ENCODE results near the gene BYSL.

The BYSL gene, protein sequence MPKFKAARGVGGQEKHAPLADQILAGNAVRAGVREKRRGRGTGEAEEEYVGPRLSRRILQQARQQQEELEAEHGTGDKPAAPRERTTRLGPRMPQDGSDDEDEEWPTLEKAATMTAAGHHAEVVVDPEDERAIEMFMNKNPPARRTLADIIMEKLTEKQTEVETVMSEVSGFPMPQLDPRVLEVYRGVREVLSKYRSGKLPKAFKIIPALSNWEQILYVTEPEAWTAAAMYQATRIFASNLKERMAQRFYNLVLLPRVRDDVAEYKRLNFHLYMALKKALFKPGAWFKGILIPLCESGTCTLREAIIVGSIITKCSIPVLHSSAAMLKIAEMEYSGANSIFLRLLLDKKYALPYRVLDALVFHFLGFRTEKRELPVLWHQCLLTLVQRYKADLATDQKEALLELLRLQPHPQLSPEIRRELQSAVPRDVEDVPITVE

DNA sequence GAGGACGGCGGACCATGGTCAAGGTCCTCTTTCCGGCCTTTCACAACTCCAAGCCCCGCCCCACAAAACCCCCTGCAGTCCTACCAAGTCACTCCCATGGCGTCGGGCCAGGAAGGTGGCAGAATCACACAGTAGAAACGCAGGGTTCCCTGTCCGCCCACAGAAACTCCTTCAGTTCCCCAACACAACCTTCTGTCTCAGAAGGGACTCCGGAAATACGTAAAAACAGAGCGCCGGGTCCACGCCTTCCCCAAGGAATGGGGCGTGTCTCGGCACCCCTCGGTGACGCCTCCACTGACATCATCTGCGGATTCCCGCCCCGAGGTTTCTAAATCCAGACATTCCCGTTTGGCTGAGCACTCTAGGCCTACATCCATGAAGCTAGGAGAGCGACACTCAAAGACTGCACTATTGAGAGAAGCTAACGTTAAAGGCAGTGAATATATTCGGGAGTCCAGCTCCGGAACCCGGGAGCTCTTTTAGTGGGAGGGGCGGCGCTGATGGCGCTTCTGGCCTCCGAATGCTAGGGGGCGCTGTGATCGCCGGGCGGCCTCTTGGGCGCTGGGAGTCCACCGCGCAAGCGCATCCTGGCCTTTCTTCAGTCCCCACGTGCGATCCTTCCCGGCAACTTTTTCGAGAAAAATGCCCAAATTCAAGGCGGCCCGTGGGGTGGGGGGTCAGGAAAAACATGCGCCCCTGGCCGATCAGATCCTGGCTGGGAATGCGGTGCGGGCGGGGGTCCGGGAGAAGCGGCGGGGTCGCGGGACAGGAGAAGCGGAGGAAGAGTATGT is at the start of gene BYSL, which contains the start of gene MED20:
Gene BYSL (plus strand): TSS at position 579 of the 791 bp plus-strand sequence. CDS start 64 bp downstream, at position 643.
Gene MED20 (minus strand): TSS at position 219 of the 791 bp plus-strand sequence. CDS start 121 bp downstream, at position 98.
- H3K4me3 ChIP-seq (ENCODE audit: low read depth in 1 of 2, low read length in 2 of 2), result peak within 1 kb of the TSS; percentile 91 to 96
- H3K27ac ChIP-seq (ENCODE audit: low read depth, low read length), result peak within 1 kb of the TSS; percentile 95
- no peaks in the 10 kb centered on the region for H3K9me3 ChIP-seq (ENCODE audit: low read length)
- no peaks in the 10 kb centered on the region for H3K27me3 ChIP-seq (ENCODE audit: control insufficient read depth in 1 of 2, insufficient read depth in 2 of 2, low read length in 2 of 2)
- H3K4me1 ChIP-seq (ENCODE audit: insufficient read depth, low read length), result peaks cover 29% of the 10 kb centered on the region
- peak within 1 kb of the TSS; percentile 96 for H3K9ac ChIP-seq (ENCODE audit: low read length)
- no peaks in the 10 kb centered on the region for H3K36me3 ChIP-seq (ENCODE audit: insufficient read depth, low read length)

DNA sequence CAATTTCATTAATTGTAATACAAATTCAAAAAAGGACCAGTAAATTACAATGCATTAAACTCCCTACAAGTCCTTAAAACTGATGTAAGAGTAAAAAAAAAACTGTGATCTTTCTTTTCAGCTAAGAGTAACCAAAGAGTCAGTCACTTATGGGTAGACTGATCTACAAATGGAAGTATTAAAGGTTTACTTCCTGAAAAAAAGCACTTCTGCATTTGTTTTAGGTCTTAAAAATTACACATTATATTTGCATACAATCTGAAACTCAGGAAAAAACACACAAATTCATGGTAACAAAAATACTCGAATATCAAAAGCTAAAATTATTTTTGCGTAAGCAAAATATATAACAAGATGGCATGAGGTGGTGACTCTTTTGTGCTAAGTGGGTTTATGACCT is 49.6 kb upstream of the BYSL start:
- no peaks in the 10 kb centered on the region for H3K27me3 ChIP-seq (ENCODE audit: control insufficient read depth in 1 of 2, insufficient read depth in 2 of 2, low read length in 2 of 2)
- no peaks in the 10 kb centered on the region for H3K4me1 ChIP-seq (ENCODE audit: insufficient read depth, low read length)
- H3K27ac ChIP-seq (ENCODE audit: low read depth, low read length), result no peak overlapping the region
- no peak overlapping the region for H3K4me3 ChIP-seq (ENCODE audit: low read depth in 1 of 2, low read length in 2 of 2)
- H3K9me3 ChIP-seq (ENCODE audit: low read length), result no peaks in the 10 kb centered on the region
- no peak overlapping the region for H3K9ac ChIP-seq (ENCODE audit: low read length)
- H3K36me3 ChIP-seq (ENCODE audit: insufficient read depth, low read length), result no peaks in the 10 kb centered on the region

DNA sequence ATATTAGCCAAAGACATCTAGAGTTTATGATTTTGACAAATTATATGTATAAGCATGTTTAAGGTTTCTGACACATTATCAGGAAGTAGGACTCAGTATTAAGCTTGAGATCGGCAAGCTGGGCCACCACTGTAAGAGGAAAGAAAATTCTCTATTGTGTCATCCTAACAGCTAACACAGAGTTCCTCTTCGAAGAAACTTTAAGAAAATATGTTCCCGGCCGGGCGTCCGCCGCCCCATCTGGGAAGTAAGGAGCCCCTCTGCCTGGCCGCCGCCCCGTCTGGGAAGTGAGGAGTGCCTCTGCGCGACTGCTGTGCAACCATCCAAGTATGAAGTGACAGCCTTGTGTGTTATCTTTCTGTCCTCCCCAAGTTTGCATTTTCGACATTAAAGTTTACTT is 49.2 kb upstream of the BYSL start:
- Histone ChIP-seq H3K9ac (ENCODE audit: low read length) (no peak overlapping the region), H3K27me3 (ENCODE audit: control insufficient read depth in 1 of 2, insufficient read depth in 2 of 2, low read length in 2 of 2) (no peaks in the 10 kb centered on the region), H3K4me1 (ENCODE audit: insufficient read depth, low read length) (no peaks in the 10 kb centered on the region), H3K9me3 (ENCODE audit: low read length) (no peaks in the 10 kb centered on the region), H3K27ac (ENCODE audit: low read depth, low read length) (no peak overlapping the region), H3K36me3 (ENCODE audit: insufficient read depth, low read length) (no peaks in the 10 kb centered on the region), H3K4me3 (ENCODE audit: low read depth in 1 of 2, low read length in 2 of 2) (no peak overlapping the region)

DNA sequence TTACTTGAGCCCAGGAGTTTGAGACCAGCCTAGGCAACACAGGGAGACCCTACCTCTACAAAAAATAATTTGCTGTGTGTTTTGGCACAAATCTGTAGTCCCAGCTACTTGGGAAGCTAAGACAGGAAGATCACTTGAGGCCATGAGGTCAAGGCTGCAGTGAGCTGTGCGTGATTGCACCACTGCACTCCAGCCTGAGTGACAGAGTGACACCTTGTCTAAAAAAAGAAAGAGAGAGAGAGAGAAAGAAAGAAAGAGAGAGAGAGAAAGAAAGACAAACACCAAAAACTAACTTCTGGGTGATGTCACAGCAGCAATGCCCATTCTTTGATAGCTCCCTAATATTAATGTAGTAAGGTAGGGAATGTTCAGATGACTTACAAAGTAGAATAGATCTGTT is 46.6 kb upstream of the BYSL start:
- H3K9ac ChIP-seq (ENCODE audit: low read length), result no peak overlapping the region
- no peak overlapping the region for H3K27ac ChIP-seq (ENCODE audit: low read depth, low read length)
- no peak overlapping the region for H3K4me3 ChIP-seq (ENCODE audit: low read depth in 1 of 2, low read length in 2 of 2)
- H3K9me3 ChIP-seq (ENCODE audit: low read length), result no peaks in the 10 kb centered on the region
- no peaks in the 10 kb centered on the region for H3K36me3 ChIP-seq (ENCODE audit: insufficient read depth, low read length)
- H3K4me1 ChIP-seq (ENCODE audit: insufficient read depth, low read length), result no peaks in the 10 kb centered on the region
- no peaks in the 10 kb centered on the region for H3K27me3 ChIP-seq (ENCODE audit: control insufficient read depth in 1 of 2, insufficient read depth in 2 of 2, low read length in 2 of 2)

DNA sequence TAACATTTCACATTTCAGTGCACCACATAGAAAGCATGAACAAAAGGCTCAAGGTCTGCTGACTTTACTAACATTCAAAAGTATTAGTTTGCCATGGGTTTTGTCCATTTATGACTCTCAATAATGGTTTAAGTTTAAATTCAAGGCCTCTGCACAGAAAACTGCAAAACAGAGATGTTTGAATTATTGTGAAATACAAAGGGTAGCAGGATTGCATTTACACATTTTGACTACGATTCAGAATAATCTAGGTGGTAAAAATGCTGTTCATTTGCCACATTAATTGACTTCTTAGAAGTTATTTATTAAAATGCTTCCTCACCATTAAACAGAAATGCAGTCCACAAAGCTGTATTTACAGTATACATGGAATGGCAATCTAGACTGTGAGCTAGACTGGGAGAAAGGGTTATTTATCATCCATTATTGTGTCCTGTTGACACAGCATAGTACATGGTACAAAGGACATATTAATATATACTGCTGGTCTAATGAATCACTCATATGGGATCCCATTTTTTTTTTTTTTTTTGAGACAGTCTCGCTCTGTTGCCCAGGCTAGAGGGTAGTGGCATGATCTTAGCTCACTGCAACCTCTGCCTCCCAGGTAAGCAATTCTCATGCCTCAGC is 44.1 kb upstream of the BYSL start:
- no peak overlapping the region for H3K27ac ChIP-seq (ENCODE audit: low read depth, low read length)
- no peaks in the 10 kb centered on the region for H3K36me3 ChIP-seq (ENCODE audit: insufficient read depth, low read length)
- no peaks in the 10 kb centered on the region for H3K4me1 ChIP-seq (ENCODE audit: insufficient read depth, low read length)
- no peaks in the 10 kb centered on the region for H3K9me3 ChIP-seq (ENCODE audit: low read length)
- no peak overlapping the region for H3K9ac ChIP-seq (ENCODE audit: low read length)
- H3K27me3 ChIP-seq (ENCODE audit: control insufficient read depth in 1 of 2, insufficient read depth in 2 of 2, low read length in 2 of 2), result no peaks in the 10 kb centered on the region
- no peak overlapping the region for H3K4me3 ChIP-seq (ENCODE audit: low read depth in 1 of 2, low read length in 2 of 2)

DNA sequence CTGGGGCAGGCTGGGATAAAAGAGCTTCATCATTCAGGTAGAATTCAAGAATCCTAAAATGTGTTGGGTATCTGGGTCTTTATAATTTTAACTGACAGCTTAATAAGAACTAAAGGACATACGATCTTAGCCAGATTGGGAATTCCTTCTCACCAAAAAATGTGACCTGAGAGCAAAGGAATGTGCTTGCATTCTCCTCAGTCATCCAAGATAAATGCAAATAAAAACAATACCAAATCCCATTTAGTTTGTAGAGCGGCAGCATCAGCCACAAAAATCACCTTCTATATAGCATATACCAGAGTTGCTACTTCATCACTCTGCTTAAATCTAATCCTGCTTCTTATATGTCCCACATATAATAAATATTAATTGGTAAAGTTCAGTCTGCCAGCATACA is 43.1 kb upstream of the BYSL start:
- Histone ChIP-seq H3K27me3 (ENCODE audit: control insufficient read depth in 1 of 2, insufficient read depth in 2 of 2, low read length in 2 of 2) (no peaks in the 10 kb centered on the region), H3K36me3 (ENCODE audit: insufficient read depth, low read length) (no peaks in the 10 kb centered on the region), H3K9me3 (ENCODE audit: low read length) (no peaks in the 10 kb centered on the region), H3K9ac (ENCODE audit: low read length) (no peak overlapping the region), H3K4me3 (ENCODE audit: low read depth in 1 of 2, low read length in 2 of 2) (no peak overlapping the region), H3K27ac (ENCODE audit: low read depth, low read length) (no peak overlapping the region), H3K4me1 (ENCODE audit: insufficient read depth, low read length) (no peaks in the 10 kb centered on the region)

DNA sequence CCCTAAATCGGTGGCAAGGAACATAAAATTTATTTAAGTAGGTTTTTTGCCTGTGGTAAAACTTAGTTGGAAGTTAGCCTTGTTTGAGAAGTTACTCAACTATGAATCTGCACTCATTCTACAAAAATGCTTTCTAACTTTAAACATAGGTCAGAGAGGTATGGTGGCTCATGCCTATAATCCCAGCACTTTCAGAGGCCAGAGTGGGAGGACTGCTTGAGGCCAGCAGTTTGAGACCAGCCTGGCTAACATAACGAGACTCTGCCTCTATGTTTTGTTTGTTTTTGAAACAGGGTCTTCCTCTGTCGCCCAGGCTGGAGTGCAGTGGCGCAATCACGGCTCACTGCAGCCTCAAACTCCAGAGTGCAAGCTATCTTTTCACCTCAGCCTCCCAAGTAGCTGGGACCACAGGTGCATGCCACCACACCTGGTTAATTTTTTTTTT is 42.3 kb upstream of the BYSL start:
- Histone ChIP-seq H3K36me3 (ENCODE audit: insufficient read depth, low read length) (no peaks in the 10 kb centered on the region), H3K27me3 (ENCODE audit: control insufficient read depth in 1 of 2, insufficient read depth in 2 of 2, low read length in 2 of 2) (no peaks in the 10 kb centered on the region), H3K9ac (ENCODE audit: low read length) (no peak overlapping the region), H3K4me1 (ENCODE audit: insufficient read depth, low read length) (no peaks in the 10 kb centered on the region), H3K9me3 (ENCODE audit: low read length) (no peaks in the 10 kb centered on the region), H3K27ac (ENCODE audit: low read depth, low read length) (no peak overlapping the region), H3K4me3 (ENCODE audit: low read depth in 1 of 2, low read length in 2 of 2) (no peak overlapping the region)

DNA sequence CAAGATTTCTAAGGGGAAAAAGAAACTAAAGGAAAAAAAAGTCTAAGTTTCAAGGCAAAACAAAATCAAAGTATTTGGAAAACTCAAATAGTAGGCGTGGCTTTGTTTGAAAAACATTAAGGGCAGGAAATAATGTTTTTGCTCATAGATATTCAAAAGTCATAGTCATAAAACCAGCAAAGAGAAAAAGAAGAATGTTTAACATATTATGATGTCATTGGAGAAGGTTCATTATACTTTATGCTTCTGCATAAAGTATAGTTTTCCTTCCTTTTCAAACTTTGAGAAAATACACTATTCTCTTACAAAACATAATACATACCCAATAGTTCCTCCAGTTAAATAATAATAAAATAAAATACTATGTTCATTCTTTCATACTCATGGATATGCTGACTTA is 39.8 kb upstream of the BYSL start:
- H3K4me3 ChIP-seq (ENCODE audit: low read depth in 1 of 2, low read length in 2 of 2), result no peak overlapping the region
- no peaks in the 10 kb centered on the region for H3K27me3 ChIP-seq (ENCODE audit: control insufficient read depth in 1 of 2, insufficient read depth in 2 of 2, low read length in 2 of 2)

DNA sequence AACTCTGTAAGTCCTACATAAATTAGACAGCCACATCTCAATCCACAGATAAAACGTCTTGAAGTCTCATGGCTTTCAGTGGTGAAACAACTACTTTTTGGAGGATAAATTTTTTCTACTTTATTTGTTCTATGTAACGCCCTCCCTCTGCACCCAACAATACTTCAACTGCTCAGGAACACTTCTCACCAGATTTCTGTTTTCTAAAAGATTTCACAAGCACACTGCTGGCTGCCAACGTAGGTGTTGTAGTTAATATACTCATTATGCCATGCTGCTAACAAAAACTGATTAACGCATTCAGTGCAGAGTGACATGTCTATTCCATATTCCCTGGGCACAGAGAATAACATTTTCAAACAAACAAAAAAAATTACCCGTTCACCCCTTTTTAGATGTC is 36.3 kb upstream of the BYSL start:
- Histone ChIP-seq H3K9me3 (ENCODE audit: low read length) (no peaks in the 10 kb centered on the region), H3K27me3 (ENCODE audit: control insufficient read depth in 1 of 2, insufficient read depth in 2 of 2, low read length in 2 of 2) (no peaks in the 10 kb centered on the region), H3K4me1 (ENCODE audit: insufficient read depth, low read length) (no peaks in the 10 kb centered on the region), H3K27ac (ENCODE audit: low read depth, low read length) (no peak overlapping the region), H3K36me3 (ENCODE audit: insufficient read depth, low read length) (no peaks in the 10 kb centered on the region), H3K9ac (ENCODE audit: low read length) (no peak overlapping the region), H3K4me3 (ENCODE audit: low read depth in 1 of 2, low read length in 2 of 2) (no peak overlapping the region)

More for the DNA sequence above, 39.8 kb upstream of the BYSL start:
- H3K9ac ChIP-seq (ENCODE audit: low read length), result no peak overlapping the region
- no peak overlapping the region for H3K27ac ChIP-seq (ENCODE audit: low read depth, low read length)
- no peaks in the 10 kb centered on the region for H3K36me3 ChIP-seq (ENCODE audit: insufficient read depth, low read length)
- H3K9me3 ChIP-seq (ENCODE audit: low read length), result no peaks in the 10 kb centered on the region
- no peaks in the 10 kb centered on the region for H3K4me1 ChIP-seq (ENCODE audit: insufficient read depth, low read length)

DNA sequence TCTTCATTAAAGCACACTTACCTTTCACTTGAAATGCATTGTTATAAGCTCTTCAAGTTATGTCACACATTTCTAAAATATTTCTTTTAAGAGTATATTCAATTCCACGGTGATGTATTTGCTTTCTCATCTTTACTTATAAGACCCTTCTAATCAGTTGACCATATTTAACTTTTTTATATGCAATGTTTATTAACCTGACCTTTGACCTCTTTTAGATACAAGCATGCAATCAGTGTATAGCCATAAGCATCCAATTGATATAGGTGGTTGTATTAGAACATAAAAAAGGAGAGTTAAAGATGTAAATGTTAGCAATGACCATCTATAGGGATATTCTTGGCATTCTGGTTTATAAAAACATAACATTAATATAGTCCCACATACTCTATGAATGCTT is 35.4 kb upstream of the BYSL start:
- Histone ChIP-seq H3K36me3 (ENCODE audit: insufficient read depth, low read length) (no peaks in the 10 kb centered on the region), H3K4me1 (ENCODE audit: insufficient read depth, low read length) (no peaks in the 10 kb centered on the region)

DNA sequence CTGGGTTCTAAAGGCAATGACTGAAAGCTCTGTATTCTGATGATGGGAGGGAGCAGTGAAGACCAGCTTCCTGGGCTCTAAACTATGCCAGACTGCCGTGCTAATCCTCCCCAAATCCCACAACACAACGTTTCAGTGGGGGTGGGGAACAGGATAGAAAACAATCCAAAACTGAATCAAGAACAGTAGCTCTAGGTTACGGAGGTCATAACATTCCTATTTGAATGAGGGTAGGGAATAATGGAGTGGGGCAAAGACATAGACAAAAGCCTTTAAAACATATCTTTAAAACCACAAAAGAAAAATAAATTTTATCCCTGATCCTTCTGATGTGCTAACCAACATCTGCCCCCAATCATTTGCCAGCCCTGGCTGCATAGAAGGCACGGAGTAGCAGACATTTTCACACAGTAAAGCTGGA is 34.0 kb upstream of the BYSL start:
- Histone ChIP-seq H3K27ac (ENCODE audit: low read depth, low read length) (no peak overlapping the region), H3K36me3 (ENCODE audit: insufficient read depth, low read length) (no peaks in the 10 kb centered on the region), H3K4me3 (ENCODE audit: low read depth in 1 of 2, low read length in 2 of 2) (no peak overlapping the region), H3K4me1 (ENCODE audit: insufficient read depth, low read length) (no peaks in the 10 kb centered on the region), H3K9me3 (ENCODE audit: low read length) (no peaks in the 10 kb centered on the region), H3K9ac (ENCODE audit: low read length) (no peak overlapping the region), H3K27me3 (ENCODE audit: control insufficient read depth in 1 of 2, insufficient read depth in 2 of 2, low read length in 2 of 2) (no peaks in the 10 kb centered on the region)

More for the DNA sequence above, 35.4 kb upstream of the BYSL start:
- H3K9ac ChIP-seq (ENCODE audit: low read length), result no peak overlapping the region
- H3K27me3 ChIP-seq (ENCODE audit: control insufficient read depth in 1 of 2, insufficient read depth in 2 of 2, low read length in 2 of 2), result no peaks in the 10 kb centered on the region
- H3K4me3 ChIP-seq (ENCODE audit: low read depth in 1 of 2, low read length in 2 of 2), result no peak overlapping the region
- no peak overlapping the region for H3K27ac ChIP-seq (ENCODE audit: low read depth, low read length)
- no peaks in the 10 kb centered on the region for H3K9me3 ChIP-seq (ENCODE audit: low read length)

All from muscle layer of colon (tissue), 2 donors.